CD4-positive, CD25-positive, alpha-beta regulatory T cell (primary cell): Measurements from ENCODE around the gene CEND1. TPM values are rescaled to one million over a fixed set of nuclear protein-coding genes. Genes with fewer than 3 reads are reported as not detected.

Experiments
- ATAC-seq, 2 donors: fragments of 150-1000 bp; cut with Tn5 transposase; one replicate each; pipeline ENCODE4 v1.10.0; 2021; ENCODE audit warnings: low read depth in 2 of 2, moderate number of reproducible peaks in 2 of 2, moderate library complexity in 1 of 2
- DNase-seq, 3 donors: peaks; one replicate each; pipeline versions ENCODE4 v3.0.0 to v3.0.0-alpha.2; 2012 to 2022; ENCODE audit warnings: mixed read lengths in 1 of 3
- H3K27ac ChIP-seq: one replicate; pipeline ENCODE4 v1.7.0; 2013; ENCODE audit warnings: mild to moderate bottlenecking, low read length; ENCODE audit not compliant: insufficient read depth, poor library complexity, severe bottlenecking
- H3K27me3 ChIP-seq: one replicate; pipeline ENCODE4 v1.7.0; 2013; ENCODE audit warnings: low read length; ENCODE audit not compliant: control insufficient read depth, insufficient read depth
- H3K36me3 ChIP-seq: one replicate; pipeline ENCODE4 v1.7.0; 2013; ENCODE audit warnings: mild to moderate bottlenecking, low read length, moderate library complexity; ENCODE audit not compliant: control insufficient read depth, insufficient read depth
- H3K4me1 ChIP-seq: 2 replicates; pipeline ENCODE4 v1.7.0; 2013; ENCODE audit warnings: mild to moderate bottlenecking, low read length; ENCODE audit not compliant: insufficient read depth, control insufficient read depth, poor library complexity, severe bottlenecking
- H3K4me3 ChIP-seq: one replicate; pipeline ENCODE4 v1.7.0; 2013; ENCODE audit warnings: low read depth, mild to moderate bottlenecking, low read length, moderate library complexity
- H3K9me3 ChIP-seq, 2 experiments: 1 replicate in 1 of 2; 2 replicates in 1 of 2; pipeline ENCODE4 v1.7.0; 2013; ENCODE audit warnings: low read length in 2 of 2, mild to moderate bottlenecking in 1 of 2, moderate library complexity in 1 of 2; ENCODE audit not compliant: control insufficient read depth in 2 of 2
- H3K27ac Mint-ChIP-seq, 3 donors: one replicate each; pipeline ENCODE4 v1.8.0; 2020 to 2022; ENCODE audit warnings: mild to moderate bottlenecking in 3 of 3, mixed read lengths in 3 of 3, moderate library complexity in 2 of 3
- H3K27me3 Mint-ChIP-seq: one replicate; pipeline ENCODE4 v1.8.0; 2022; ENCODE audit warnings: mild to moderate bottlenecking, mixed read lengths
- H3K36me3 Mint-ChIP-seq: one replicate; pipeline ENCODE4 v1.8.0; 2020; ENCODE audit warnings: mixed read lengths
- H3K4me1 Mint-ChIP-seq, 4 donors: one replicate each; pipeline ENCODE4 v1.8.0; 2020 to 2022; ENCODE audit warnings: mixed read lengths in 4 of 4, mild to moderate bottlenecking in 1 of 4
- H3K4me3 Mint-ChIP-seq, 4 donors: one replicate each; pipeline ENCODE4 v1.8.0; 2020 to 2022; ENCODE audit warnings: mild to moderate bottlenecking in 4 of 4, mixed read lengths in 4 of 4, moderate library complexity in 3 of 4
- H3K9me3 Mint-ChIP-seq, 7 donors: one replicate each; pipeline ENCODE4 v1.8.0; 2020 to 2022; ENCODE audit warnings: mixed read lengths in 7 of 7, mild to moderate bottlenecking in 3 of 7, moderate library complexity in 2 of 7
- polyA plus RNA-seq, 4 donors: library from polyadenylated mRNA; unstranded; fragments of 300-500 nt; fragmentation: Illumina TruSeq; gene quantifications; one replicate each; pipeline ENCODE4 v1.2.3, GENCODE V29; 2021
- total RNA-seq: library from RNA; stranded (reverse); gene quantifications from one replicate; pipeline ENCODE4 v1.2.3, GENCODE V29; 2022

Gene CEND1
- total and polyA plus RNA-seq, 5 donors from 2014 or later = 0.47 to 0.67 (median 0.49) TPM; not detected in 2

DNA sequence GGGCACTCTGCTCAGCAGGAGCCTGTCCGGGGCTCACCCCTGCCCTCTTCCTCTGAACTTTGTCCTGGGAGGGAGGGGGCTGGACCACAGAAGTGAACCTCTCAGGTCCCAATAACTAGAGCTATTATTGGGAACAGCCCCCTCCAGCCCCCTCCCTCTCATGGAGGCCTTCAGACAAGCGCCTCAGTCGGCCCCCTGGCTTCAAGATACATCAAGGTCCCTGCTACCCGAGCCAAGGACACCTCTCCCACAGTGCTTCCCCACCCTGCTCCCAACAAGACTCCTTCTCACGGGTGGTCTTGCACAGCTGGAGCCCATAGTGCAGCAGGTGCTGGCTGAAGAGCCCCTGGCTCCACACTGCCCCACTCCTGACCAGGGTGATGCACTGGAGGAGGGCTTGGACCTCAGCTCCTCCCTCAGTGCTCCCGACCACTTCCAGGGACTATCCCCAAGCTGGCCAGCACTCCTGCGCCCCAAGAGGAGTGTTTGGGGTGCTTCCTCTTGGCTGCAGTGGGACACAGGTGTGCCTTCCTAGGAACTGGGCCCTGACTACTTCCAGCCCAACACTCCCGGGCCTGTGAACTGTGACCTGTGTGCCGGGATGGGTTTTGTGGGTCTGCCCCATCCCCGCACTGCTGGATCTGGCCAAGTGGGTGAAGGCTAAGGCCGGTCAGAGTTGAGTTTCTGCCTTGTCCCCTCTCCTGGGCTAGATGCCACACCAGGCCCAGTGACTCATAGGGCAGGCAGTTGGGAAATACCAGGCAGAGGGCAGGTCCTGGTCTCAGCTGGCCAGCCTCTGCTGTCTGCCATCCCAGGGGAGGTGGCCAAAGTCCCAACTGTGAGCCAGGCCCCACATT, 31.0 kb upstream of the CEND1 start:
- H3K4me3 Mint-ChIP-seq = peak overlapping the region; percentile 90 to 95 (median 92)
- no peak for DNase-seq
- Histone ChIP-seq H3K9me3 (no peaks in the 10 kb centered on the region), H3K36me3 (peaks cover 10% of the 10 kb centered on the region), H3K4me1 (peaks cover 21% of the 10 kb centered on the region), H3K27ac (peak overlapping the region; percentile 96), H3K4me3 (peak overlapping the region; percentile 55), H3K27me3 (no peaks in the 10 kb centered on the region)
- ATAC-seq = no peak
- H3K9me3 Mint-ChIP-seq = no peaks in the 10 kb centered on the region
- H3K36me3 Mint-ChIP-seq = peaks cover 10% of the 10 kb centered on the region
- peaks cover 0 to 27% (median 8%) of the 10 kb centered on the region in 4 donors for H3K4me1 Mint-ChIP-seq
- H3K27ac Mint-ChIP-seq = peak overlapping the region in 2 of 3 donors; percentile 59 to 75
- H3K27me3 Mint-ChIP-seq = no peaks in the 10 kb centered on the region

DNA sequence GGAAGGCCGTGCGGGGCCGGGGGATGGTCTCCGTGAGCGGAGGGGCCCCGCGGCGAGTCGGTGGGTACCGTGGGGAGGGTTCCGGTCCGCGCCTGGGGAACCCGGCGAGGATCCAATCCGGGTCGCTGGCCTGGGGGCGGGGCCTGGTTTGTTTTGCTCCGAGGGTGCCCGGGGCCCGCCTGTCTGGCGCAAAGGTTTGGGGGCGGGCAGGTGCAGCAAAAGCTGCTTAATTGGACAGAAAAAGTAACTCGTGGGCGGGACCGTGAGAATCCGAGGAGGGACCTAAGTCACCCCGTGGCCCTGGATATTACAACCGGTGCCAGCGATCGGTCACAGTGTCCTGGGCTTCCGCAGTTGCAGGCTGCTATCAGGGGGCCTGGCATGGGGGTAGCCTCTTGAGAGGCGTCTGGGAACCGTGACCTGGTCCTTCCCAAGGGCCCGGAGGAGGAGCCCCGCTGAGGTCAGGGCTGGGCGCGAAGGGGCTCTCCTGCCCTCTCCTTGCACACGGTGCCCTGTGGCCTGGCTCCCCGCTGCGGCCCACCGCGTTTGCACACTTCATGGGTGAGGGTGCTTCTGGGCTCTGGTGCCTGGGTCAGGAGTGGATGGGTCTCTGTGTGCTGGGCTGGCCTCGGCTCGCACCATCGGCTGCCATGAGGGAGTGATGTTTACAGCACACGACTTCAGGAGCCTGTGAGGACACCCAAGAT, 30.2 kb upstream of the CEND1 start:
- Histone ChIP-seq H3K4me3 (peak overlapping the region; percentile 55), H3K36me3 (peaks cover 10% of the 10 kb centered on the region), H3K27me3 (no peaks in the 10 kb centered on the region), H3K9me3 (no peaks in the 10 kb centered on the region), H3K27ac (peak overlapping the region; percentile 96), H3K4me1 (peaks cover 21% of the 10 kb centered on the region)
- Mint-ChIP-seq H3K9me3 (no peaks in the 10 kb centered on the region), H3K27me3 (no peaks in the 10 kb centered on the region), H3K36me3 (peaks cover 7% of the 10 kb centered on the region), H3K4me1 (peaks cover 0 to 27% (median 8%) of the 10 kb centered on the region in 4 donors), H3K4me3 (peak overlapping the region; percentile 90 to 95 (median 92)), H3K27ac (peak overlapping the region; percentile 75 to 95 (median 90))
- peak; percentile 95 to 98 (median 96) for DNase-seq
- ATAC-seq = peak; percentile 77 to 82

DNA sequence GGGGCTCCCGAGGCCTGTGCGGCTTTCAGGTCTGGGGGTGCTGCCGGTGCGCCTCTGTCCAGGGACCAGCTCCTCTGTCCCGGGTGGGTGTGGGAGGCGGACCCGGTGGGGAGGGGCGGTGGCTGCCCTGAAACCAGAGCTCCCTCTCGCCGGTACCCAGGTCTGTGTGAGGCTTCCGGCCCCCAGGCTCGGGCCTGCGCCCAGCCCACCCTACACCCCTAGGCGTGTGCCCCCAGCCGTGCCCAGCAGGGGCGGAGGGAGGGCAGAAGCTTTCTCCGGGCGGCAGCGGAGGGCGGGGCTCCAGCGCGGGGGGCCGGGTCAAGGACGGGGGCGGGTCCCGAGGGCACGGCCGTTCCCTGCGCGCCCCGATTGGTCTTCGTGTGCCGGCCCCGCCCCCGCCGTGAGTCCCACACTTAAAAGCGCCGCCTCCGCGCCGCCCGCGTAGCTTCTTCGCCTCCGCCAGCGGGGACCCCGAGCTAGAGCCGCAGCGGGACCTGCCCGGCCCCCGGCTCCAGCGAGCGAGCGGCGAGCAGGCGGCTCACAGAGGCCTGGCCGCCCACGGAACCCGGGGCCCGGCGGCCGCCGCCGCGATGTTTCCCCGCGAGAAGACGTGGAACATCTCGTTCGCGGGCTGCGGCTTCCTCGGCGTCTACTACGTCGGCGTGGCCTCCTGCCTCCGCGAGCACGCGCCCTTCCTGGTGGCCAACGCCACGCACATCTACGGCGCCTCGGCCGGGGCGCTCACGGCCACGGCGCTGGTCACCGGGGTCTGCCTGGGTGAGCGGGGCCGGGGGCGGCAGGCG, 29.4 kb upstream of the CEND1 start:
- Mint-ChIP-seq H3K27me3 (no peaks in the 10 kb centered on the region), H3K36me3 (peaks cover 4% of the 10 kb centered on the region), H3K4me1 (peaks cover 0 to 25% (median 7%) of the 10 kb centered on the region in 4 donors), H3K4me3 (peak overlapping the region; percentile 90 to 95 (median 92)), H3K27ac (peak overlapping the region in 2 of 3 donors; percentile 75 to 90), H3K9me3 (no peaks in the 10 kb centered on the region)
- Histone ChIP-seq H3K9me3 (no peaks in the 10 kb centered on the region), H3K4me3 (no peak overlapping the region), H3K36me3 (peaks cover 10% of the 10 kb centered on the region), H3K27ac (peak overlapping the region; percentile 96), H3K27me3 (no peaks in the 10 kb centered on the region), H3K4me1 (peaks cover 21% of the 10 kb centered on the region)
- DNase-seq (peak; percentile 89 to 93 (median 92)), ATAC-seq (peak; percentile 73 to 74)

DNA sequence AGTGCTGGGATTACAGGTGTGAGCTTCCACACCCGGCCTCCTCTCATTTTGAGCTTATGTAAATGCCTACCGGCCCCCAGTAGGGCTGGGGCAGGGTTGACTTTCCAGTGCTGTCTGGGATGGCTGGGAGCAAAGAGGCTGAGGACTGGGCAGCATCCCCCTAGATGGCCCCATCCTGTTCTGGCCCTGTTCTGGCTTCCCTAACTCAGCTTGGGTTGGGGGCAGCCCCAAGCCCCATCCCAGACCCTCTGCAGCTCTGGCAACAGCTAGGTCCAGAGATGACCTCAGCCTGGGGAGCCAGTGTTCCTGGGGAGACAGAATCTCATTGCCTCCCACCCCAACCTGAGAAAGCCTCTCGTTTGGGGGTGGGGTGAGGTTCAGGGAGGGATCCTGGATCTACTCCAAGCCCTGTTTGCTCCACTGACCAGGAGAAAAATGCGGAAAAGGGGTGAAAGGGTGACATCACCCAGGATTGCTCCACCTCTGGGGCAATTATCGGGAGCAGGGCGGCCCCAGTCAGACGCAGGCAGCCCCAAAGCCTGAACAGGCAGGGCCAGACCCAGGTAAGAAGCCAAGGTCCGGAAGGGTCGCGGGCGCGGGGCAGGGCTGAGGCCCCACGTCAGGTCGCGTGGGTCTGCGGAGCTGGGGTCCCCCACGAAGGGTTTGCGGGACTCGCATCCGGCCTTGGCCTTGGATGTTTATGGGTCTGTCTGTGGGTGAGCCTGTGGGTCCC, 28.7 kb upstream of the CEND1 start, which contains the start of gene PNPLA2:
TSS of gene PNPLA2 (plus strand) at position 519 of the 733 bp plus-strand sequence. CDS start 805 bp downstream, outside the sequence.
- ATAC-seq (no peak), DNase-seq (no peak)
- peaks cover 21% of the 10 kb centered on the region for H3K4me1 ChIP-seq
- Mint-ChIP-seq H3K9me3 (no peaks in the 10 kb centered on the region), H3K4me3 (peak within 1 kb of the TSS; percentile 90 to 95 (median 92)), H3K27ac (peak within 1 kb of the TSS in 2 of 3 donors; percentile 75 to 90), H3K27me3 (no peaks in the 10 kb centered on the region), H3K4me1 (peaks cover 0 to 25% (median 7%) of the 10 kb centered on the region in 4 donors), H3K36me3 (peaks cover 4% of the 10 kb centered on the region)
- no peak within 1 kb of the TSS for H3K4me3 ChIP-seq
- H3K9me3 ChIP-seq = no peaks in the 10 kb centered on the region
- H3K27me3 ChIP-seq = no peaks in the 10 kb centered on the region
- H3K27ac ChIP-seq = peak within 1 kb of the TSS; percentile 96
- peaks cover 5% of the 10 kb centered on the region for H3K36me3 ChIP-seq

GRCh38 chr11:816433-816779, 26.5 kb upstream of the CEND1 start:
- Mint-ChIP-seq H3K4me1 (peaks cover under 1 to 28% (median 7%) of the 10 kb centered on the region in 4 donors), H3K27me3 (no peaks in the 10 kb centered on the region), H3K9me3 (no peaks in the 10 kb centered on the region), H3K36me3 (peaks cover 2% of the 10 kb centered on the region), H3K27ac (peak overlapping the region in 1 of 3 donors; percentile 38), H3K4me3 (peak overlapping the region in 2 of 4 donors; percentile 32 to 35)
- Histone ChIP-seq H3K4me1 (peaks cover 28% of the 10 kb centered on the region), H3K27ac (no peak overlapping the region), H3K4me3 (no peak overlapping the region), H3K36me3 (peaks cover 22% of the 10 kb centered on the region), H3K9me3 (no peaks in the 10 kb centered on the region), H3K27me3 (no peaks in the 10 kb centered on the region)
- DNase-seq (no peak), ATAC-seq (no peak)

DNA sequence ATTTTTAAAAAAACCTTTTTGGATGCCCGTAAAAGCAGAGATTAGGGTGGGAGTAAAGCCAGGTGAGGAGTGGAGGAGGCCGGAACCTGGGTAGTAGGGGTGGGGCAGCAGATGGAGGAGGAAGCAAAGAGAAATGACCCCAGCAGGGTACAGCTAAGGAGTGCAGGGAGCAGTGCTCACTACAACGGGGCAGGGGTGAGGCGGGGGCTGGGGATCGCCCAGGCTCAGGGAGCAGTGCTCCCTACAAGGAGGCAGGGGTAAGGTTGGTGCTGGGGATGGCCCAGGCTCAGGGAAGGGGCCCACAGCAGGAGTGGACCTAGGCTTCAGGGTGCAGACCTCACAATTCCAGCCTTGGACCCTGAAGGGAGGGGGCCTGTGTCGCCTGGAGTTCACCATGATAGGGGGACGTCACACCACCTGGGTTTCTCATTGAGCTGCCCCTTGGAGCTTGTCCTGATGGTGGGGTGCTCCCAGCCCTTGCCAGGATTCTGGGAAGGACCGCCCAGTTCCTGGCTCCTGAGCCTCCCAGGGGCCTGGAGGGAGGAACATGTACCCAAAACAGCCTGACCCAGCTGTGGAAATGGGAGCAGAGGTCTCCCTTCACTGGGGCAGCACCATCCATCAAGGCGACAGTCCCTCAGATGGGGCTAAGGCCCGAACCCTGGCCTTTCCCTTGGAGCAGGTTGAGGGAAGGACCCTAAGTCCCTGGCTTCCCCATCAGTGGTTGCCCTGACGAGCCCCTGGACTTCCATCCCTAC, 26.0 kb upstream of the CEND1 start:
- peaks cover 28% of the 10 kb centered on the region for H3K4me1 ChIP-seq
- no peak overlapping the region for H3K27ac ChIP-seq
- H3K36me3 ChIP-seq = peaks cover 22% of the 10 kb centered on the region
- H3K27me3 Mint-ChIP-seq = no peaks in the 10 kb centered on the region
- H3K4me3 ChIP-seq = no peak overlapping the region
- no peaks in the 10 kb centered on the region for H3K9me3 Mint-ChIP-seq
- H3K36me3 Mint-ChIP-seq = peaks cover 5% of the 10 kb centered on the region
- no peaks in the 10 kb centered on the region for H3K27me3 ChIP-seq
- peaks cover 6 to 29% (median 8%) of the 10 kb centered on the region in 4 donors for H3K4me1 Mint-ChIP-seq
- no peak overlapping the region for H3K27ac Mint-ChIP-seq
- ATAC-seq (no peak), DNase-seq (no peak)
- peak overlapping the region in 2 of 4 donors; percentile 32 to 35 for H3K4me3 Mint-ChIP-seq
- H3K9me3 ChIP-seq = no peaks in the 10 kb centered on the region
